ENCODE data around the gene PITPNC1. TPM values are rescaled to one million over a fixed set of nuclear protein-coding genes. Genes with fewer than 3 reads are reported as not detected.
"Not testable (repeated sequence)": the region's sequence is repeated elsewhere in the genome, so short reads cannot be mapped to it uniquely, and the experiment has no call there.

Gene PITPNC1
- total RNA-seq, 1 donor from 2014 or later, result 7.3 TPM

GRCh38 chr17:67487506-67487905 is 110.4 kb downstream of the PITPNC1 start:
- DNase-seq (ENCODE audit: low read depth, low spot score), result no peak

GRCh38 chr17:67488161-67488560 is 111.1 kb downstream of the PITPNC1 start:
- DNase-seq (ENCODE audit: low read depth, low spot score), result no peak

GRCh38 chr17:67488768-67489167 is 111.7 kb downstream of the PITPNC1 start:
- DNase-seq (ENCODE audit: low read depth, low spot score), result no peak

GRCh38 chr17:67489273-67489672 is 112.2 kb downstream of the PITPNC1 start:
- no peak for DNase-seq (ENCODE audit: low read depth, low spot score)

GRCh38 chr17:67490471-67490870 is 113.4 kb downstream of the PITPNC1 start:
- no peak for DNase-seq (ENCODE audit: low read depth, low spot score)

- DNase-seq (ENCODE audit: low read depth, low spot score), result peak; percentile 75
Measured at GRCh38 chr17:67491009-67491680, 114.1 kb downstream of the PITPNC1 start.

GRCh38 chr17:67491681-67492024 is 114.6 kb downstream of the PITPNC1 start:
- no peak for DNase-seq (ENCODE audit: low read depth, low spot score)

GRCh38 chr17:67492251-67492740 is 115.2 kb downstream of the PITPNC1 start:
- DNase-seq (ENCODE audit: low read depth, low spot score), result no peak

GRCh38 chr17:67492824-67493517 is 115.9 kb downstream of the PITPNC1 start:
- no peak for DNase-seq (ENCODE audit: low read depth, low spot score)

- no peak for DNase-seq (ENCODE audit: low read depth, low spot score)
Measured at GRCh38 chr17:67493812-67494211, 116.7 kb downstream of the PITPNC1 start.

- not testable (repeated sequence) for DNase-seq (ENCODE audit: low read depth, low spot score)
Measured at GRCh38 chr17:67495534-67495933, 118.5 kb downstream of the PITPNC1 start.

- DNase-seq (ENCODE audit: low read depth, low spot score), result no peak
Measured at GRCh38 chr17:67496286-67496685, 119.2 kb downstream of the PITPNC1 start.

- no peak for DNase-seq (ENCODE audit: low read depth, low spot score)
Measured at GRCh38 chr17:67499685-67500084, 122.6 kb downstream of the PITPNC1 start.

GRCh38 chr17:67500261-67500660 is 123.2 kb downstream of the PITPNC1 start:
- DNase-seq (ENCODE audit: low read depth, low spot score), result no peak

GRCh38 chr17:67500677-67501300 is 123.7 kb downstream of the PITPNC1 start:
- no peak for DNase-seq (ENCODE audit: low read depth, low spot score)

GRCh38 chr17:67502151-67502550 is 125.1 kb downstream of the PITPNC1 start:
- DNase-seq (ENCODE audit: low read depth, low spot score), result no peak

GRCh38 chr17:67503184-67503583 is 126.1 kb downstream of the PITPNC1 start:
- DNase-seq (ENCODE audit: low read depth, low spot score), result no peak

GRCh38 chr17:67503739-67504138 is 126.7 kb downstream of the PITPNC1 start:
- no peak for DNase-seq (ENCODE audit: low read depth, low spot score)

GRCh38 chr17:67504182-67504581 is 127.1 kb downstream of the PITPNC1 start:
- DNase-seq (ENCODE audit: low read depth, low spot score), result no peak

GRCh38 chr17:67506966-67507365 is 129.9 kb downstream of the PITPNC1 start:
- DNase-seq (ENCODE audit: low read depth, low spot score), result no peak

- DNase-seq (ENCODE audit: low read depth, low spot score), result no peak
Measured at GRCh38 chr17:67509390-67510287, 132.6 kb downstream of the PITPNC1 start.

- no peak for DNase-seq (ENCODE audit: low read depth, low spot score)
Measured at GRCh38 chr17:67511012-67511411, 133.9 kb downstream of the PITPNC1 start.
